Peyer's patch (tissue), 4 donors: ENCODE data around the gene GTF2F1.

ENCODE experiments used
- POLR2A ChIP-seq, 2 donors: fragments of 450-650 bp; IDR thresholded peaks; one replicate each; pipeline ENCODE4 v1.5.1; 2017; ENCODE audit warnings: antibody characterized with exemption in 2 of 2, mild to moderate bottlenecking in 2 of 2, moderate library complexity in 2 of 2
- TF ChIP-seq, protein P1 (sequence below), 6 experiments: fragments of 450-650 bp in 4 of 6; fragments of 200-600 bp in 2 of 6; sonication (generic) in 1 of 6; IDR thresholded peaks; one replicate each; pipeline ENCODE4 v1.5.1; 2017 to 2019; ENCODE audit warnings: antibody characterized with exemption in 6 of 6, mild to moderate bottlenecking in 3 of 6, moderate library complexity in 1 of 6

DNA sequence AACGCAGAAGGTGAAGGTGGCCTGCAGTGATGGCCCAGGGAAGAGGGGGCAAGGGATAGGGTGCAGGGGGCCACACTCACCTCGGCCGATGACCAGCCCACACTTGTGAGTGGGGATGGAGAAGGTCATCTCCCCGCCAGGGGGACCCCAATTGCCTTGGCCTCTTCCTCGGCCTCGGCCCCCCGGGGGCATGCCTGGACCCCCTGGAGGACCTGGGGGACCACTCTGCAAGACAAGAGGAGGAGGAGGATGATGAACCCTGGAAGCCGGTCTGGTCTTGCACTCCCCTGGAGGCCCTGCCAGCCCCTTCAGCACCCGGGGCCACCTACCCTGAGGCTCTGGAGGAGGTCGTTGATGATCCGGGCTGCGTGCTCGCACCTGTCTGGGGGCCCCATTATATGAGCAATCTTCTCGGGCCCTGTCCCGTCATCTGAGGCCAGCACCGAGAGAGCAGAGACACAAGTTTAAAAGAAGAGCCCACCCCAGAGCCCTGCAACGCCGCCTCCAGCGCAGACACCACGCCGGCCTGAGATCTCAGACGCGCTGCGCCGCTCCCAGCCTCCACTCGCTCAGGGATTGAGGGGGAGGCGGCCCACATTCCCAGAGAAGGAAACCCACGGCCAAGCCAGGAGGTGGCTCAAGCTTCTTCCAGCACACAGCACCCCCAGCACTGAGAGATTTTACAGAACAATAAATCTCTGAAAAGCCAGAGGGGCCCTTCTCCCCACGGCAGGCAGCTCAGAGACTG is 23.9 kb upstream of the GTF2F1 start:
- TF ChIP-seq, protein P1, sequence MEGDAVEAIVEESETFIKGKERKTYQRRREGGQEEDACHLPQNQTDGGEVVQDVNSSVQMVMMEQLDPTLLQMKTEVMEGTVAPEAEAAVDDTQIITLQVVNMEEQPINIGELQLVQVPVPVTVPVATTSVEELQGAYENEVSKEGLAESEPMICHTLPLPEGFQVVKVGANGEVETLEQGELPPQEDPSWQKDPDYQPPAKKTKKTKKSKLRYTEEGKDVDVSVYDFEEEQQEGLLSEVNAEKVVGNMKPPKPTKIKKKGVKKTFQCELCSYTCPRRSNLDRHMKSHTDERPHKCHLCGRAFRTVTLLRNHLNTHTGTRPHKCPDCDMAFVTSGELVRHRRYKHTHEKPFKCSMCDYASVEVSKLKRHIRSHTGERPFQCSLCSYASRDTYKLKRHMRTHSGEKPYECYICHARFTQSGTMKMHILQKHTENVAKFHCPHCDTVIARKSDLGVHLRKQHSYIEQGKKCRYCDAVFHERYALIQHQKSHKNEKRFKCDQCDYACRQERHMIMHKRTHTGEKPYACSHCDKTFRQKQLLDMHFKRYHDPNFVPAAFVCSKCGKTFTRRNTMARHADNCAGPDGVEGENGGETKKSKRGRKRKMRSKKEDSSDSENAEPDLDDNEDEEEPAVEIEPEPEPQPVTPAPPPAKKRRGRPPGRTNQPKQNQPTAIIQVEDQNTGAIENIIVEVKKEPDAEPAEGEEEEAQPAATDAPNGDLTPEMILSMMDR (IDR thresholded peaks at IDR 0.05) = no peak
- TF ChIP-seq POLR2A (IDR thresholded peaks at IDR 0.05) = no peak
